H4 (cell line): ENCODE data around the gene IMPA2. TPM values are rescaled to one million over a fixed set of nuclear protein-coding genes. Genes with fewer than 3 reads are reported as not detected.
A peak's percentile ranks its signal among the peaks of the same experiment; 100 is the strongest.

ENCODE experiments used
- DNase-seq: peaks from one replicate; pipeline ENCODE4 v3.0.0-alpha.2; 2015; ENCODE audit warnings: low spot score
- total RNA-seq: library from RNA; depleted of rRNA; stranded (reverse); fragments of >200 nt; shearing (Covaris generic); gene quantifications from 2 replicates; pipeline ENCODE4 v1.2.3, GENCODE V29; 2014

Gene IMPA2
- total RNA-seq, 1 experiment from 2014 or later: 38.9 TPM

DNA sequence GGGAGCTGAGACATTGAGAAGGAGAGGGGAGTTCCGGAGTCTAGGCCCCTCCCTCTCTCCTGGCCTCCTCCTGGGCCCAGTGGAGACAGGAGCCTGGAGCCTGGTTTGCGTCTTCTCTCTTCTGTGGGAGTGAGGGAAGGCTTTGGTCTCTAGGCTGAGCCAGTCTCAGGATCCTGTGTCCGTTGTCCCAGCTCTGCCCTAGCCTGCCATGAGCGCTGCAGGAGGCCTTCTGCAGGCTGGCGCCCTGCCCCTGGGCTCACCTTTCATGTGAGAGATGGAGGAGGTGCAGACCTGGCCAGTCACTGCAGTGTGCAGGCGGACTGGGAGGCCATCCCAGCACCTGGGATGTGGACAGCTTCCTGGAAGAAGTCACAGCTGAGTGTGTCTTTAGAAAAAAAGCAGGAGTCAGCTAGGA lies 8.7 kb downstream of the IMPA2 start:
- DNase-seq: no peak

DNA sequence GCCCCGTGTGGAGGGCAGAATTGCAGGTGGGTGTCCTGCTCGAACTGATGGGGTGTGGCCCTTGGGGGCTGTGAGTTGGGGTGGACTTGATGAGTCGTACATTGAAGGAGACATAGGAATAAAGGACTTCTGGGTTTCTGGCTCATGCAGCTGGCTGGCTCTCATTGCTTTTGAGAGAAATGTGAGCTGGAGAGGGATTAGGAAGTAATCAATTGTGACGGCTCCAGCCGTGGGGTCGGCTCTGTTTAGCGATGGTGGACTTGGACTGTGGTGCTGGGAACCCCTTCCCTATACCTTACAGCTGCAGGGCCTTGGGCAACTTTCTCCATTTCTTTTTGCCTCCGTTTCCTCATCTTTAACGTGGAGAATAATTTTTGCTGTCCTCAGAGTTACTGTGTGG lies 9.2 kb downstream of the IMPA2 start:
- DNase-seq: no peak

DNA sequence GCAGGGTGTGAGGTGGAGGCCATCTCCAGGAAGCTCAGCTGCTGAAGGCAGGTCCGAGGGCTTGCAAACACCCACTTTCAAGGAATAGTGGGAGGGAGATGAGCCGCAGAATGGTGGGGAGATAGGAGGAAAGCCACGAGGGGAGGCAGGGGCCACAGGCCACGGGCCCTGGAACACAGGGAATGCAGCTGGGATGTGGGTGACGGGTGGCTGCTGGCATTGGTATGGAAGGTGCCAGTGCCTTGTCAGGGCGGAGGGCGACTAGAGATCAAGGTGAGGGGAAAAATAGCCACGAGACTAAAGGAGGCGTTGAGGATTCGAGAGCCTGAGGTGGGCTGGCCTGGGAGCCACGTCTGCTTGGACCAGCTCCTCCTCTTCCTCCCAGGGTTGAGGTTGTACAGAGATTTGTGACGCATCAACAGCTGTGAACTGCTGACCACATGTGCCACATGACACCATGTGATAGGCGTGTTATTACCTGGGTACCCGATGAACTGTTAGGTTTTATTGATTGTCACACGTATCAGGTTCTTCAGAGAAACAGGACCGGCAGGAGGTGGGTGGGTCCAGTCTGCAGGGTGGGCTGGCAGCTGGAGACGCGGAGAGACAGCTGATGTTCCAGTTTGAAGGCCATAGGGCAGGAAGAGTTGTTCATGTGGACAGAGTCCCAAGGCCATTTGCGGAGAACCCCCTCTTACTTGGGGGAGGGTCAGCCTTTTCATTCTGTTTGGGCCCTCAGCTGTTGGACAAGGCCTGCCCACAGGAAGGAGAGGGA lies 9.9 kb downstream of the IMPA2 start:
- DNase-seq: no peak

DNA sequence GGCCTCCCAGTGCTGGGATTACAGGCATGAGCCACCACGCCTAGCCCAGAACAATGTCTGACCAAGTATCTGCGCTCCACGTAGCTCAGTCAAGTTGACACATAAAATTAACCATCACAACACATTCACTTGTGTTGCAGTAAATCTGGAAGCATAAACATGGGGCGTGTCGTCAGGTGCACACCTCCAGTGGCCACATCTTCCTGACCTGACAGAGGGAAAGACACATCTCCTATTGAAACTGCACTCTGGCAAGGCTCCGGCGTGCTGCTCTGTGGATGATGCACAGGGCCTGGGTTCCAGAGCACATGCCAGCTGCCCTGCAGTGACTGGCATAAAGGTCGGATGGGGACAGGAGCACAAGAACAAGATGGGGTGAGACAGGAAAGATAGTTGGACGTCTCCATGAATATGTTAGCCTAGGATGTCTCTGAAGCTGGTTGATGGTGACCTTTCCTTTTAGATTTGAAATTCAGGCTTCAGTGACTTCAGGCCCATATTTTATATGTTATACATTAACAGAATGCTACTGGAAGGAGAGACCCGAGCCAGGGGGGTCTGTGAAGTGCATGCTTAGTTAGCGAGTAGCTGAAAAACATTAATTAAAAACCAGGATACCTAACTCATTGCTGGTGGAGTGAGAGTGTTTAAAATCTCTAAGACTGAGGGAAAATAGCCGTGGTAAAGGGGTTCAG lies 10.9 kb downstream of the IMPA2 start:
- no peak for DNase-seq

DNA sequence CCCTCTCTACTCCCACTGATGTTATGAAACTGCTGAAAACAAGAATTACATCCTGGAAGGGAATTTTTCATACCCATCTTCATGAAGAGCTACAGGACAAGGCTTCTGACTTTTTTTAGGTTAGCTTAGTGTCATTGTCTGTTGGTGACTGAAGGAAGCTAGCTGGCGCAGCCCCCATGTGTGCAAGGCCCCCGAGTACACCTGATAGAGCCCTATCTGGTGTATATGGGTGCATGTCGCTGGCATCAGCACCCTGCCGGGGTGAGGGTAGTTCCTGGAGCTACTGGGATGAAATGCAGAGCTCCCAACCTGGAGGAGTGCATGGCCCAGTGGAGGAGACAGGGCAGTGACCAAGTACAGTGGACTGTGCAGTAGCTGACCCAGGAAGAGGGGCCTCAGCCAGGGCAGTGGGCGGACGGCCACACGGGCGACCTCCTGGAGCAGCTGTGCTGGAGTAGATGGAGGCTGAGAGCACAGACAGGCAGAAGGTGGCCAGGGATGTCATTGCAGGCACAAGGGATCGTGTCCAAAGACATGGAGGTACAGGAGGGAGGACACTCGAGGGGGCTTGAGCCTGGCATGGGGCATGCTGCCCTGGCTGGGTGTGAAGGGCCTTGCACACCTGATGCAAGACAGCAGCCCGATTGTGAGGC lies 12.1 kb downstream of the IMPA2 start:
- no peak for DNase-seq

DNA sequence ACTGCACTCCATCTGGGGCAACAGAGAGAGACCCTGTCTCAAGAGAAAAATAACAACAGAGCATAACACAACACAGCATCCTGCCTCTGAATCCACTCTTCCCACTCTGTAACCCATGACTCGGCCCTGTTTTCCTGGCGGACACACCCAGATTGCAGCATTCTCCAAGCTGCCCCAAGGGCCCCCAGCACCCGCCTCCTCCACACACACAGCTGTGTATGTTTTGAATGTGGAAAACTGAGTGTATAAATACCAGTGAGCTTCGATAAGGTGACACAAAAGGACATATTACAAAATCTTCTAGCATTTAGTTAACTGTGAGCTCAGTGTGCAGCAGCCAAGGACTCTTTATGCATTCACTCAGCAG lies 13.0 kb downstream of the IMPA2 start:
- peak; percentile 62 for DNase-seq

DNA sequence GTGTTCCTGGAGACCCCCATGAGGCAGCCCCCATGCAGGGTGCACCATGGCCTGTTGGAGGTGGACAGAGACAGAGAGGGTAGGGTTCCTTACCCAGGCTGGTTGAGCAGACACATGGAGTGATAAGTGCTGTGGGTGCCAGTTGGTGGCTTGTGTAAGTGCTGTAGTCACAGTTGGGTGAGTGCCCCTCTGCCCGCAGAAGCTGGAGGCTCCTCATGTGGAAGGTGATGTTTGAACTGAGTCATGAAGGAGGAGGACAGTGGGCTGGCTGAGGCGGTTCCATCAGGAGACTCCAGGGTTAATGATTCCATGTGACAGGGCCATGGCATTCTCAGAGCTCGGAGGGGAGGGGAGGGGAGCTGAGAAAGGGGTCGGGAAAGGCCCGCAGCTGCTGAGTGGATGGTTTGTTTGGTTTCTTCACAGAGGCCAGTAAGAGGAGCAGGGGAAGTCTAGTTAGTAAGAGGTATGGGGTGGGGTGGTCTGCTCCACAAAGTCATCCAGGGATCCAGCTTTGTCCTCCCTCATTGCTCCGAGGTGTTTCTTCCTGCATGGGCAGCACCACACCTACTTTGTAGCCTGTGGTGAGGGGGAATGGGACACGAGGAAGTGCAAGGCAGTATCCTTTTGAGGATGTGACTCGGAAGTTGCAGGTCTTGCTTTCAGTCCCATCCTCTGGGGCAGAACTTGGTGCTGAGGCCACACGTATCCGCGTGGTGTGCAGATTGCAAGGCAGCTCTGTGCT lies 13.6 kb downstream of the IMPA2 start:
- peak; percentile 66 for DNase-seq

DNA sequence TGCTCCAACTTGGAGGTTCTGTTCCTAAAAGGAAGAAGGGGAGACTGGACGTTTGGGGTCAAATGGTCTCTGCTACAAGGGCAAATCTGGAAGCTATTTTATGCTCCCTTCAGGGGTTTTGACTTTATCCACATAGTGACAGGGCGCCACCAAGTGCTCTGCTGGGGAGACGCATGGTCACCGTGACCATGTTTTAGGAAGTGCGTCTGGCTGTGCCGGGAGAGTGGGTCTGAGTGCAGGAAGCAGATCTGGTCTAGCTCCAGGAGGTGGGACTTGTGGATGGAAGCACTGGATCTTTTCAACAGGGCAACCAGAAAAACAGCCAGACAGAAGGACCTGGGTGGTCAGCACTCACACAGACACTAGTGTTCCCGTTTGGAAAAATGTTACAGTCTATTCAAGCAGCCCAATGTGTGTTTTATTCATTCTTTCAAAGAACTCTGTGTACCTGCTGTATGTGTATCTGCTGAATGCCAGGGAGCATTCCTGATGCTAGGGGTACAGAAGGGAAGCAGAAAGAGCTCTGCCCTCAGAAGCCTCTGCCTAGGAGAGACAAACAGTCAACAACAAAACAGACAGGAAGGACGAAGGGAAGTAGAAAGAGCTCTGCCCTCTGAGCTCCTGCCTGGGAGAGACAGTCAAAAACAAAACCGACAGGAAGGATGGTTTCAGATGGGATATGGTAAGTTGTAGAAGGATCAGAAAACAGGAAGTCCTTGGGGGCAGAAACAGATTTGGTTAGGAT lies 14.3 kb downstream of the IMPA2 start:
- peak; percentile 80 for DNase-seq

DNA sequence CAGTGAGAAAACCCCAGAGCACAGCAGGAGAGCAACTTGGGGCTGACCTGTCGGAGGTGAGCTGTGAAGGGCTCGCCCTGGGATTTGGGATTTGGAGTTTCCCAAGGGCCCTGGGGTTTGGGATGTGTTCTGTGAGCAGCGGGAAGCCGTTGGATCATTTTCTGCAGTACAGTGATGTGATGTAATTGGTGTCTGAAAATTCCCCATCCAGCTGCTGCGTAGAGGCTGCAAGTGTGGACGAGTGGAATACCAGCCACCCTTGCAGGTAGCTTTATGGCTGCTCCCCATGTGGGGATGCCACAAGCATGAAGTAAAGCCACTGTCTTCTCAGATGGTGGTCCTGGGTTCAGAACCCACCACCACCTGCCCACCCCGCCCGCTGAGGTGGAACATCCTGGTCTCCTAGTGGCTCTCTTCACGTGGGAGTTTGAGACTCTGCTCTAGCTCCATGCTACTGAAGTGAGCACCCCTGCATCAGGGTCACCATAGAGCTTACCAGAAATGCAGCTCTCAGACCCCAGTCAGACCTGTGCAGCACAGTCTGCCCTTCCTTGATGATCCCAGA lies 15.0 kb downstream of the IMPA2 start:
- DNase-seq: no peak

DNA sequence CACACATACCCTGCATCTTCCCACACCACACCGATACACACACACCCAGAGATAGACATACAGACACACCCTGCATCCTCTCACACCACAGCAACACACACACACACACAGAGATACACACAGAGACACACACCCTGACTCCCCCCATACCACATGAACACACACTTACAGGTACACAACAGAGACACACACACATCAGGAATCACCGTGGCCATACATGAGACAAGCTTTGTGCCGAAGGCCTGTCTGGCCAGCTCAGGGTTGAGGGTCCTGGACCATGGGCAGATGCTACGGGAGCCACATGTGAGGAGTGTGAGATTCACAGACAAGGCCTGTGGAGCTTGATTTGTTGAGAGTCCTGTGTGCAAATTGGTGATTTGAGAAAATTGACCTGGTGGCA lies 15.6 kb downstream of the IMPA2 start:
- DNase-seq: no peak

DNA sequence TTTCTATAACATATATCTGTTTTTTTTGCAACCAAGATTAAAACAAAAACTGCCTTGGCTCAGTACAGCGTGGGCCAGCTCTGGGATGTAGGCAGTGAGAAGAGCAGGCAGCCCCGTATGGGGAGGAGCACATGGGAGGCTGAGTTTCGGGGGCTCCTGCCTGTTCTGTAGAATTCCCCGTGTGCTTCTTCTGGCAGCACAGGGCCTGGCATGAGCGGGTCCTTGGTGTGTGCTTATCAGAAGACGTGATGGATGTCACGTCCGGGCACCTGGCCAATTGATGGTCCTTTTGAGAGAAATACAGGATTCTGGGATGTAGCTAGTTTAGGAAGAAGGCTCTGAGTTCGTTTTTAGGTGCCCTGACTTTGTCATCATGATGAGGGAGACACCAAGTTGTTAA lies 16.2 kb downstream of the IMPA2 start:
- DNase-seq: no peak

DNA sequence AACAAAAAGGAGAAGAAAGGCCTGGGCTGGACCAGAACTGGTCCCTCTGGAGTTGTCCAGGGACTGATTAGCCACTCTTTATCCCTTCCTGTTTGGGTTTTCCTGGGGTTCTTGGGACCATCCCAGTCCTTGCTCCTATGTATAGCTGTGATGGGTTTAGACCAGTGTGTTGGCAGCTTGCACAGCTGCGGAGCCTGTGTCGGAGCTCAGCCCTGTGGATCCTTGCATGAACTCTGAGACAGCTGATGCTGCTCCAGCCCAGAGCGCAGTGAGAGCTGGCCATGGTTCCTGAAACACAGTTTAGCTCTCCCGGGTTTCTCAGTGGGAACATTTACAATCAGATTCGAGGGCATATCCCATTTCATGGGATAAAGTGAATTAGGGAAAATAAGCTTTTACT lies 16.9 kb downstream of the IMPA2 start:
- DNase-seq: no peak

DNA sequence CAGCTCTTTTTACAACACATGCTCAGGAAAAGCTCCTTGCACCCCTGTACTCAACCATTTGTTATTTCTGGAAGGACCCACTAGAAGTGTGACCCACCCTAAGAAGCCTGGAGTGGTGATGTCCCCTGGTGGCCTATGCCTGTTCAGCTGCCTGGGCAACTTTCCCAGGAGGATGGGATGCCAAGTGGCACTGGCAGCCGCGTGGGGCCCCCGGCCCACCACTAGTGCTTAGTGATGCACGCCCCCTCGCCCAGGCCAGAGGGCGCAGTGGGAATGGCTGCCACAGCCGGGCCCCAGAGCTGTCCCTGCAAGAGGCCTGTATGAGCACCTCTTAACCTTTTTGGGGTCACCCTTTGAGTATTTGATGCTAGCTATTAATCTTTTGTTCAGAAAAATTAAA lies 18.1 kb downstream of the IMPA2 start:
- DNase-seq: no peak

DNA sequence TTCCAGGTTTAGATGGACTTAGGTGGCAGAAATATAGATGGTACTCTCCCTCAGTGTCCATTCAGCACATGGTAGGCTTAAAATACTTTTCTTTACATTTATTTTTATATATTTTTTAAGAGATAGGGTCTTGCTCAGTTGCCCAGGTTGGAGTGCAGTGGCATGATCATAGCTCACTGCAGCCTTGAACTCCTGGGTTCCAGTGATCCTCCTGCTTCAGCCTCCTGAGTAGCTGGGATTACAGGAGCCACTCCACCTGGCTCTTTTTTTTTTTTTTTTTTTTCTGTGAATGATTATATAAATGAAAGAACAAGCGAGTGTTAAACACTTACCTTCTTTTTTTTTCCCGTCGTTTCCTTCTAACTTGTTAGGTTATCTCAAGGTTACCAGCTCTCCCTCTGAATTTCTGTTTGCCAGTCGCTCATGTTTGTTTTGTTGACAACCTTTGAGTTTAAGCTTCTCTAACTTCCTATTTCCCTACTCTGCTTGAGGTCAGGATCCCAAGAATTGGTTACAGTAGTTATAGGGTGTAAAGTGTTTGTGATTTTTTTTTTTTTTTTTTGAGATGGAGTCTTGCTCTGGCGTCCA lies 18.9 kb downstream of the IMPA2 start:
- DNase-seq: no peak

DNA sequence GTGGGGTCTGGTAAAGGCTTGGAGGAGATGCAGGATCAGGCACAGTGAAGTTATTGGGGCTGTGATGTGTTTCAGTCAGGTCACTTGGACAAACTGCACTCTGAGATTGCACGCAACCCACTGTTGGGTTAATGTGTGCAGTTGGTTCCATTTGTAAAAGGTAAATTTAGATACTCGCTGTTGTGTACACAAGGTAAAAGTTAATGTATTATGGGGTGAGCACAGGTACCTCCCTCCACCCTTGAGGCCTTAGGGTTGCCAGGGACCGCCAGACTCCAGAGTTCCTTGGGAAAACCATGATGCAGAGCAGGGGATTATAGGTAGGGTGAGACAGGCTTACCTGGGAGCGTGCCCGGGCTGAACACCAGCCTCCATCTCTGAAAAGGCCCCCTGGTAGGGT lies 20.1 kb downstream of the IMPA2 start:
- no peak for DNase-seq

DNA sequence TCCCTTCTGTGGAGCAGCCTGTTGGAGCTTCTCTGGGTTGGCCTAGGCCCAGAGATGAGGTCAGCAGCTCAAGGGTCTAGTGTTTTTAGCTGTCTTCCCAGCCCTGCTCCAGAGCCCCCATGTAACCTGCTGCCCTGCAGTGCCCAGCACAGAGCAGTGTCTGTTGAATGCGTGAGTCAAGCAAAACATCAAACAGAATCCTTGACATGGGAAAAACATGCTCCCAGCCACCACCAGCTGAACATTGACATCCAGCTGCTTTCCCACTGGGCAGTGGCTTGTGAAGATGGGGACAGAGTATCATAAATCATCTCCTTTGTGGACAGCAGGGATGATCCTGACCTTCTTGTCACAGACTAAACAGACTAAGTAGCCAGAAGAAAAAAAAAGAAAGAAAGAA lies 22.6 kb downstream of the IMPA2 start:
- DNase-seq: no peak

DNA sequence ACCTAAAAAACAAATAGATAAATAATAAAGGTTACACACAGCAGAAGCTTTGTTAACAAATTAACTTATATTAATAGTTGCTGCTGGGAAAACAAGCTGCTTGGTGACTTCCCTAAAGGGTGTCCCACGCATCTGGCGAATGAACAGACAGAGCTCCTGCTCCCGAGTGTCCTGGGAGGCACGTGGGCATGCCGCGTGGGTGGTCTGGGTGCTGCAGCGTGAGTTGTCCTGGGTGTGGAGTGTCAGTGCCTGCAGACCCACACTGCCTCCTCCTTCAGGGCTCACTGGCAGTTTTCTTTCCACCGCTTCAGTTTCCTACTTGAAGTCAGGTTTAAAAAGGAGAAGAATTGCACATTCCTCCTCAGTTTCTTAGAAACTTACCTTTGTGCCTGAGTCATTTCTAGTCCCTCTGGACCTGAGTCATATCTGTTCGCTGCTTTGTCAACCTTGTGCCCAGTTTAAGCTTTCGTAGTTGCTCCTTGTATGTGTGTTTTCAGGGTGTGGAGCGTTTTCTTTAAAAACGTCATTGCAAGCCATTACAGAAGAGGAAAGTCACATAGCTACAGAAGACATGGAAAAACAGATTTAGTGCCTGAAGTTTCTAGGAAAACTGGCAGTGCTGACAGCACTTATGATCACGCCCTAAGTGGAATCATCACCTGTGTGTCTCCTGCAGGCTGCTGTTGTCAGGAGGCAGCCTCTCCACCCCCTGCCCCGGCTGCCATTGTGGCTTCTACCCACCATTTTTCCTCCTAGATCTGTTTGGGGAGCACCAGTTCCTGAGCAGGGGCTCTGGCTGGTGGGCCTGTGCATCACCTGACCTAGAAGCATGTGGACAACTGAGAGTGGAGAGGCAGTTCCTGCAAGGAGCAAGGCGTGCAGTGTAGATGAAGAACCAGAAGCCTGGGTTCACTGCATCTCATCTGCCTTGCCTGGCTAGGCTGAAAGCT lies 24.5 kb downstream of the IMPA2 start:
- no peak for DNase-seq

DNA sequence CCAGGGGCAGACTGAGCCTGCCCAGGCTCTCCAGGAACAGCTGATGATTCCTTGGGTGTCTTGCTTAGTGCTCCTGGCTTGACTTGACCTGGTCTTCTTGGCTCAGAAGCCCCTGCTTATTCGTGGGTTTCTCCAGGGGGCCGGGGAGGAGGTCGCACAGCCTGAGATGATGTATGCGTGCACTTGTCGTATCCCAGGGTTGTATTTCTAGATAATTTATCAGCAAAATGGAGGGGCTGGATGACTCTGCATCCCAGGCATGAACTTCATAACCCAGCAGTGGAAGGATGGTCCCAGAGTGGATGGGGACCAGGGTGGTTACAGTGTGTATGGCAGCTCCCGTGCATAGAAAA lies 25.2 kb downstream of the IMPA2 start:
- DNase-seq: no peak

DNA sequence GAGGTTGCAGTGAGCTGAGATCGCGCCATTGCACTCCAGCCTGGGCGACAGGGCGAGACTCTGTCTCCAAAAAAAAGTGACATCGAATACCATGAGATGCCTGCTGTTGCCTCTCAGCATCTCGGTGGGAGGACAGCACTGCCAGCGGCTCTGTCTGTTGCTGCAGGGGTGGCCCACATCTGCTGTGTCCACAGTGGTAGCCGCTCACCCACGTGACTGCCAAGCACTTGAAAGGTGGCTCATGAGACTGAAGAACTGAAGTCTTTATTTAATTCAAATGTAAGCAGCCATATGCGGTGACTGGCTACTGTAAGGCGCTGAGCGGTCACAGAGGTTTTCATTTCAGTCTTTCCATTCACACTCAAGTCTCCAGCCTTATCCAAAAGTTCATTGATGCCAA lies 25.8 kb downstream of the IMPA2 start:
- no peak for DNase-seq
